SU-DHL-6 (cell line): ENCODE data around the gene OPA1.

ENCODE experiments used
- H2AFZ ChIP-seq: fragments of 200-600 bp; sonication (generic); 2 replicates; pipeline ENCODE4 v1.6.1; 2014; ENCODE audit warnings: low read depth, mild to moderate bottlenecking, moderate library complexity, mixed read lengths, antibody characterized with exemption, low read length; ENCODE audit not compliant: severe bottlenecking
- H3F3A ChIP-seq: fragments of 200-600 bp; shearing (Covaris generic); 2 replicates; pipeline ENCODE4 v1.6.0; 2016; ENCODE audit warnings: antibody characterized with exemption, mild to moderate bottlenecking; ENCODE audit not compliant: insufficient read depth
- H3K27ac ChIP-seq: fragments of 200-600 bp; sonication (generic); 2 replicates; pipeline ENCODE4 v1.5.1; 2016; ENCODE audit warnings: low read depth, mild to moderate bottlenecking, low read length, moderate library complexity, mixed read lengths
- H3K27me3 ChIP-seq: fragments of 200-600 bp; sonication (generic), shearing (Covaris generic); 2 replicates; pipeline ENCODE4 v1.6.0; 2014; ENCODE audit warnings: mild to moderate bottlenecking, low read length
- H3K36me3 ChIP-seq: fragments of 200-600 bp; sonication (generic); 2 replicates; pipeline ENCODE4 v1.6.1; 2014; ENCODE audit warnings: mild to moderate bottlenecking, low read length, mixed read lengths
- H3K4me2 ChIP-seq: fragments of 300-600, 200-600 bp; shearing (Covaris generic), sonication (generic); 2 replicates; pipeline ENCODE4 v1.6.0; 2014; ENCODE audit warnings: low read length, low read depth, mild to moderate bottlenecking; ENCODE audit not compliant: poor library complexity, severe bottlenecking
- H3K4me3 ChIP-seq: fragments of 200-600 bp; sonication (generic); 2 replicates; pipeline ENCODE4 v1.5.1; 2014; ENCODE audit warnings: antibody characterized with exemption, low read length, mild to moderate bottlenecking, mixed read lengths; ENCODE audit not compliant: insufficient read depth, poor library complexity, severe bottlenecking
- H3K79me2 ChIP-seq: fragments of 200-600 bp; sonication (generic); 2 replicates; pipeline ENCODE4 v1.6.1; 2014; ENCODE audit warnings: mild to moderate bottlenecking, low read length, moderate library complexity; ENCODE audit not compliant: insufficient read depth
- H3K9ac ChIP-seq: fragments of 200-600 bp; sonication (generic); 2 replicates; pipeline ENCODE4 v1.7.0; 2014; ENCODE audit warnings: mild to moderate bottlenecking, low read length
- H3K9me2 ChIP-seq: fragments of 200-600 bp; sonication (generic); replicated peaks from 2 replicates; pipeline ENCODE4 v1.6.1; 2014; ENCODE audit warnings: low read length; ENCODE audit not compliant: insufficient read depth
- H3K9me3 ChIP-seq: fragments of 200-600 bp; sonication (generic); 2 replicates; pipeline ENCODE4 v1.6.1; 2014; ENCODE audit warnings: low read length, mixed read lengths; ENCODE audit not compliant: insufficient read depth
- H4K20me1 ChIP-seq: fragments of 200-600 bp; sonication (generic); 2 replicates; pipeline ENCODE4 v1.6.1; 2014; ENCODE audit warnings: low read depth, mild to moderate bottlenecking, antibody characterized with exemption, low read length, moderate library complexity, mixed read lengths
- CTCF ChIP-seq: fragments of 200-600 bp; sonication (generic); IDR thresholded peaks from one replicate; pipeline ENCODE4 v1.5.1; 2017; ENCODE audit warnings: antibody characterized with exemption, mild to moderate bottlenecking, low read length, moderate library complexity; ENCODE audit not compliant: insufficient read depth, poor library complexity, severe bottlenecking
- EZH2phosphoT487 ChIP-seq: fragments of 200-600 bp; sonication (generic), shearing (Covaris generic); conservative IDR thresholded peaks from 2 replicates; pipeline ENCODE4 v1.6.1; 2018; ENCODE audit warnings: mild to moderate bottlenecking, antibody characterized with exemption, low read length, moderate library complexity, mixed read lengths

OPA1 gene

GRCh38 chr3:193708270-193708669 lies 115.3 kb downstream of the OPA1 start:
- no peaks in the 10 kb centered on the region for H3K79me2 ChIP-seq
- H3K9ac ChIP-seq, result no peak overlapping the region
- no peak overlapping the region for H3K27ac ChIP-seq
- no peaks in the 10 kb centered on the region for H4K20me1 ChIP-seq
- no peaks in the 10 kb centered on the region for H3K27me3 ChIP-seq
- H3K4me3 ChIP-seq, result no peak overlapping the region
- H3F3A ChIP-seq, result no peaks in the 10 kb centered on the region
- TF ChIP-seq EZH2phosphoT487, result no peak
- no peak for TF ChIP-seq CTCF
- H3K36me3 ChIP-seq, result no peaks in the 10 kb centered on the region
- H3K9me2 ChIP-seq, result no peaks in the 10 kb centered on the region
- no peaks in the 10 kb centered on the region for H3K9me3 ChIP-seq
- H3K4me2 ChIP-seq, result no peak overlapping the region
- H2AFZ ChIP-seq, result no peak overlapping the region

- TF ChIP-seq CTCF (no peak), EZH2phosphoT487 (no peak)
- Histone ChIP-seq H3K36me3 (no peaks in the 10 kb centered on the region), H3K4me2 (no peak overlapping the region), H3K27me3 (no peaks in the 10 kb centered on the region), H3K9me3 (peaks cover 16% of the 10 kb centered on the region), H3K9ac (no peak overlapping the region), H3F3A (no peaks in the 10 kb centered on the region), H4K20me1 (no peaks in the 10 kb centered on the region), H2AFZ (no peak overlapping the region), H3K9me2 (no peaks in the 10 kb centered on the region), H3K4me3 (no peak overlapping the region), H3K27ac (no peak overlapping the region), H3K79me2 (no peaks in the 10 kb centered on the region)
These were observed 117.5 kb downstream of the OPA1 start for GRCh38 chr3:193710286-193711165.

GRCh38 chr3:193711166-193711485 lies 118.1 kb downstream of the OPA1 start:
- Histone ChIP-seq H3K9me2 (no peaks in the 10 kb centered on the region), H2AFZ (no peak overlapping the region), H3K9ac (no peak overlapping the region), H3K36me3 (no peaks in the 10 kb centered on the region), H3K9me3 (peaks cover 22% of the 10 kb centered on the region), H3K4me3 (no peak overlapping the region), H3K4me2 (no peak overlapping the region), H3K79me2 (no peaks in the 10 kb centered on the region), H4K20me1 (no peaks in the 10 kb centered on the region), H3K27ac (no peak overlapping the region), H3K27me3 (no peaks in the 10 kb centered on the region), H3F3A (no peaks in the 10 kb centered on the region)
- TF ChIP-seq EZH2phosphoT487 (no peak), CTCF (no peak)
